ENCODE results near the gene RBM38.

The RBM38 gene

GRCh38 chr20:57374931-57375651 lies 16.1 kb upstream of the RBM38 start:
- DNase-seq = peak; percentile 84 to 94 (median 91)

- peak in 3 of 4 experiments; percentile 14 to 37 (median 33) for DNase-seq
Measured at GRCh38 chr20:57375652-57376230, 15.5 kb upstream of the RBM38 start.

GRCh38 chr20:57377350-57377749 lies 13.8 kb upstream of the RBM38 start:
- DNase-seq = no peak

GRCh38 chr20:57378107-57378506 lies 13.1 kb upstream of the RBM38 start:
- DNase-seq = no peak

- DNase-seq = no peak
Measured at GRCh38 chr20:57378646-57379262, 12.4 kb upstream of the RBM38 start.

- DNase-seq = no peak
Measured at GRCh38 chr20:57379263-57379647, 11.9 kb upstream of the RBM38 start.

- DNase-seq = no peak
Measured at GRCh38 chr20:57380081-57380750, 11.0 kb upstream of the RBM38 start.

GRCh38 chr20:57381596-57382503 lies 9.3 kb upstream of the RBM38 start:
- DNase-seq = peak; percentile 82 to 94 (median 87)

GRCh38 chr20:57382516-57382915 lies 8.7 kb upstream of the RBM38 start:
- DNase-seq = no peak

GRCh38 chr20:57383447-57384347 lies 7.5 kb upstream of the RBM38 start:
- DNase-seq = no peak

GRCh38 chr20:57384486-57384885 lies 6.7 kb upstream of the RBM38 start:
- DNase-seq = no peak

- DNase-seq = no peak
Measured at GRCh38 chr20:57384953-57385761, 6.0 kb upstream of the RBM38 start.

GRCh38 chr20:57385940-57386339 lies 5.3 kb upstream of the RBM38 start:
- no peak for DNase-seq

- no peak for DNase-seq
Measured at GRCh38 chr20:57386762-57387161, 4.4 kb upstream of the RBM38 start.

GRCh38 chr20:57387463-57387862 lies 3.7 kb upstream of the RBM38 start:
- DNase-seq = no peak

GRCh38 chr20:57387945-57388371 lies 3.2 kb upstream of the RBM38 start:
- no peak for DNase-seq

- peak; percentile 48 to 86 (median 66) for DNase-seq
Measured at GRCh38 chr20:57388953-57389694, 2.1 kb upstream of the RBM38 start.

- DNase-seq = peak in 3 of 4 experiments; percentile 36 to 69 (median 68)
Measured at GRCh38 chr20:57389695-57390603, 1.2 kb upstream of the RBM38 start.

All from suppressor macrophage (primary cell).